ENCODE measurements around the gene SPHKAP. TPM values are rescaled to one million over a fixed set of nuclear protein-coding genes. Genes with fewer than 3 reads are reported as not detected.

The SPHKAP gene
- total RNA-seq, 4 donors from 2014 or later: 0.08 to 0.48 TPM; not detected in 2

DNA sequence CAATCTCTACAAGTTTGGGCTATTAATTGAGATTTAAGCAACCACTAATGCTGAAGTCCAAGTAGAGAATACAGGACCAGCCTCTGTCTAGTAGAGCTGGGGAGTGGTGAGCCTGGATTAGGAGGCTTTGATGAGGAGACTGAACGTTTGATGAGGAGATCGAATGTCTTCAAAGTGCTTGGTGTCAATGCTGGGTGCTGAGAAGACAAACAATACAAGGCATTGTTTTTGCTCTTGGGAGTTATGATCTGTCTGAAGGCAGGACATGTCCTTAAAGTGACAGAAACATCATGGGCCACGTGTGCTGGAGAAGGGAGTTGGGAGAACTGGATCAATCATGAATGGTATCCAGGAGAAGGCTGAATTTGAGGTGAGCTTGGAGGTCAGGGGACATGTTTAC lies 143.6 kb downstream of the SPHKAP start:
- H3K27me3 ChIP-seq: no peaks in the 10 kb centered on the region
- WGBS: 53% methylated on average over 3 of the region's 3 CpGs
- no peak for DNase-seq (ENCODE audit: low spot score in 2 of 2)
- no peaks in the 10 kb centered on the region for H3K9me3 ChIP-seq
- no peak overlapping the region for H3K4me3 ChIP-seq
- TF ChIP-seq POLR2AphosphoS5 (IDR thresholded peaks at IDR 0.05) (no peak), EP300 (IDR thresholded peaks at IDR 0.05) (no peak), POLR2A (IDR thresholded peaks at IDR 0.05) (no peak)
- TF ChIP-seq, protein P1, sequence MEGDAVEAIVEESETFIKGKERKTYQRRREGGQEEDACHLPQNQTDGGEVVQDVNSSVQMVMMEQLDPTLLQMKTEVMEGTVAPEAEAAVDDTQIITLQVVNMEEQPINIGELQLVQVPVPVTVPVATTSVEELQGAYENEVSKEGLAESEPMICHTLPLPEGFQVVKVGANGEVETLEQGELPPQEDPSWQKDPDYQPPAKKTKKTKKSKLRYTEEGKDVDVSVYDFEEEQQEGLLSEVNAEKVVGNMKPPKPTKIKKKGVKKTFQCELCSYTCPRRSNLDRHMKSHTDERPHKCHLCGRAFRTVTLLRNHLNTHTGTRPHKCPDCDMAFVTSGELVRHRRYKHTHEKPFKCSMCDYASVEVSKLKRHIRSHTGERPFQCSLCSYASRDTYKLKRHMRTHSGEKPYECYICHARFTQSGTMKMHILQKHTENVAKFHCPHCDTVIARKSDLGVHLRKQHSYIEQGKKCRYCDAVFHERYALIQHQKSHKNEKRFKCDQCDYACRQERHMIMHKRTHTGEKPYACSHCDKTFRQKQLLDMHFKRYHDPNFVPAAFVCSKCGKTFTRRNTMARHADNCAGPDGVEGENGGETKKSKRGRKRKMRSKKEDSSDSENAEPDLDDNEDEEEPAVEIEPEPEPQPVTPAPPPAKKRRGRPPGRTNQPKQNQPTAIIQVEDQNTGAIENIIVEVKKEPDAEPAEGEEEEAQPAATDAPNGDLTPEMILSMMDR (IDR thresholded peaks at IDR 0.05): no peak
- no peaks in the 10 kb centered on the region for H3K4me1 ChIP-seq
- H3K36me3 ChIP-seq: no peaks in the 10 kb centered on the region
- no peak overlapping the region for H3K27ac ChIP-seq

- Histone ChIP-seq H3K27ac (no peak overlapping the region), H3K9me3 (no peaks in the 10 kb centered on the region), H3K4me3 (no peak overlapping the region), H3K27me3 (no peaks in the 10 kb centered on the region), H3K36me3 (no peaks in the 10 kb centered on the region), H3K4me1 (no peaks in the 10 kb centered on the region)
- WGBS: 87% methylated on average over 6 of the region's 6 CpGs
- no peak for DNase-seq (ENCODE audit: low spot score in 2 of 2)
- no peak for TF ChIP-seq POLR2A (IDR thresholded peaks at IDR 0.05)
- no peak for TF ChIP-seq EP300 (IDR thresholded peaks at IDR 0.05)
- TF ChIP-seq, protein P1 (IDR thresholded peaks at IDR 0.05): no peak
- no peak for TF ChIP-seq POLR2AphosphoS5 (IDR thresholded peaks at IDR 0.05)
These were observed 157.9 kb downstream of the SPHKAP start for GRCh38 chr2:228023619-228024018.

- H3K9me3 ChIP-seq: no peaks in the 10 kb centered on the region
- WGBS: 86% methylated on average over 7 of the region's 7 CpGs
- no peak overlapping the region for H3K4me3 ChIP-seq
- DNase-seq (ENCODE audit: low spot score in 2 of 2): no peak
- TF ChIP-seq EP300 (IDR thresholded peaks at IDR 0.05) (no peak), POLR2AphosphoS5 (IDR thresholded peaks at IDR 0.05) (no peak), POLR2A (IDR thresholded peaks at IDR 0.05) (no peak)
- TF ChIP-seq, protein P1 (IDR thresholded peaks at IDR 0.05): no peak
- no peaks in the 10 kb centered on the region for H3K27me3 ChIP-seq
- no peak overlapping the region for H3K27ac ChIP-seq
- H3K36me3 ChIP-seq: no peaks in the 10 kb centered on the region
- no peaks in the 10 kb centered on the region for H3K4me1 ChIP-seq
These were observed 163.2 kb downstream of the SPHKAP start for GRCh38 chr2:228018311-228018710.

GRCh38 chr2:228017784-228018183 lies 163.7 kb downstream of the SPHKAP start:
- no peak overlapping the region for H3K27ac ChIP-seq
- no peaks in the 10 kb centered on the region for H3K36me3 ChIP-seq
- WGBS: 76% methylated on average over 14 of the region's 14 CpGs
- no peak overlapping the region for H3K4me3 ChIP-seq
- no peak for TF ChIP-seq POLR2AphosphoS5 (IDR thresholded peaks at IDR 0.05)
- no peaks in the 10 kb centered on the region for H3K9me3 ChIP-seq
- no peak for DNase-seq (ENCODE audit: low spot score in 2 of 2)
- no peaks in the 10 kb centered on the region for H3K27me3 ChIP-seq
- no peaks in the 10 kb centered on the region for H3K4me1 ChIP-seq

DNA sequence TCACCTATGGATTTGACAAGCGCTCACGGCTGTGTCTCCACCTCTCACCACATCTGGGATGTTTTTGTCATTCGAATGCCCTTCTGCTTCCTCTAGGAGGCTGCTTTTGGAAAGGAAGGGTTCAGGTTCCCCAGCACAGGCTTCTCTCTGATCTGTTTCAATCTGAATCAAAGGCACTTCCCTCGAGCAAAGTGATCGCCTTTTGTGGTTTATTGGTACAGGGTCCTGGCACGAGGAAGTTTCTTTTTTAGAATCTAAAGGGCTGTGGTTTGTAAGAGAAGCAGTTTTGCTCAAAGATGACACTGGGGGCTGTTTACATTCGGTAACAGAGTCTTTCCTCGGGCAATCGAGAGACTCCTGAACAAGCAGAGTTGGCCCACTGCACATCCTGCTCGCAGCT lies 165.1 kb downstream of the SPHKAP start:
- Histone ChIP-seq H3K36me3 (no peaks in the 10 kb centered on the region), H3K4me1 (no peaks in the 10 kb centered on the region), H3K27me3 (no peaks in the 10 kb centered on the region), H3K4me3 (no peak overlapping the region), H3K27ac (no peak overlapping the region), H3K9me3 (no peaks in the 10 kb centered on the region)
- 60% methylated on average over 10 of the region's 10 CpGs for WGBS
- TF ChIP-seq, protein P1 (IDR thresholded peaks at IDR 0.05): no peak
- TF ChIP-seq POLR2A (IDR thresholded peaks at IDR 0.05) (no peak), POLR2AphosphoS5 (IDR thresholded peaks at IDR 0.05) (no peak), EP300 (IDR thresholded peaks at IDR 0.05) (no peak)
- DNase-seq (ENCODE audit: low spot score in 2 of 2): no peak

DNA sequence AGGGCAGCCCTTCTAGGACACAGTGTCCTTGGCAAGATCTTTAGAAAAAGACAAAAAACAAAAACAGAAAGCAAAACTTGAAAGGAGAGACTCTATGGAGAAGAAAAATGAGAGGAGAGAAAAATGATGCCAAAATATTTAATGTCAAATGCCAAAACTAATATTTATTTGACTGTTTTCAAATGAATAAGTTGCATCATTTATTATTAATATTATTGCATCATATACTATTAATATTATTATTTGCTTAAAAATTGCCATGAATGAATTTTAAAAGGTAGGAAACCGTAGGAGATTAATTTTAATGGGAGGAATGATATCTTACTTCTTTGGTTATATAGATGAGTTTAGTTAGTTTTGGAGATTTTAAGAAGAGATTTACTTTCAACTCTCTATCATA lies 165.7 kb downstream of the SPHKAP start:
- H3K4me3 ChIP-seq: no peak overlapping the region
- H3K4me1 ChIP-seq: no peaks in the 10 kb centered on the region
- no peak overlapping the region for H3K27ac ChIP-seq
- TF ChIP-seq POLR2AphosphoS5 (IDR thresholded peaks at IDR 0.05) (no peak), POLR2A (IDR thresholded peaks at IDR 0.05) (no peak), EP300 (IDR thresholded peaks at IDR 0.05) (no peak)
- TF ChIP-seq, protein P1 (IDR thresholded peaks at IDR 0.05): no peak
- no peak for DNase-seq (ENCODE audit: low spot score in 2 of 2)
- WGBS: 68% methylated on average over 1 of the region's 1 CpG
- no peaks in the 10 kb centered on the region for H3K36me3 ChIP-seq
- no peaks in the 10 kb centered on the region for H3K9me3 ChIP-seq
- H3K27me3 ChIP-seq: no peaks in the 10 kb centered on the region

All from suprapubic skin (tissue), 4 donors.